HEK293 (cell line): Measurements from ENCODE around the gene ADAMTSL3.

Experiments
- CTCF ChIA-PET: fragments of 350-600 bp; formaldehyde crosslinking; extraction: SDS; loops from one replicate; lab custom pipeline; 2021; ENCODE audit warnings: antibody characterized with exemption; lab: Yijun Ruan, JAX
- POLR2A ChIA-PET: fragments of 300-600 bp; formaldehyde crosslinking; extraction: SDS; loops from one replicate; lab custom pipeline; 2020; ENCODE audit warnings: antibody characterized with exemption, inconsistent platforms; lab: Yijun Ruan, JAX
- H3K27ac ChIP-seq: fragments of 200-500 bp; sonication (Bioruptor generic); 2 replicates; pipeline ENCODE4 v1.5.1; 2014; ENCODE audit warnings: low read depth, low read length, control low read depth, inconsistent platforms; ENCODE audit errors: extremely low read depth
- H3K36me3 ChIP-seq, 2 experiments: fragments of 200-500 bp in 1 of 2; sonication (Bioruptor generic) in 1 of 2; 1 replicate in 1 of 2; 2 replicates in 1 of 2; pipeline ENCODE4 v1.5.1; 2014 to 2017; ENCODE audit warnings: inconsistent platforms in 2 of 2, low read length in 2 of 2; ENCODE audit not compliant: control insufficient read depth in 2 of 2, insufficient read depth in 1 of 2
- H3K4me1 ChIP-seq: fragments of 200-500 bp; sonication (Bioruptor generic); 2 replicates; pipeline ENCODE4 v1.5.1; 2014; ENCODE audit warnings: mild to moderate bottlenecking, low read length, inconsistent platforms; ENCODE audit not compliant: control insufficient read depth, insufficient read depth
- H3K4me3 ChIP-seq: 2 replicates; pipeline ENCODE4 v1.5.1; 2011; ENCODE audit warnings: low read depth, mild to moderate bottlenecking, control low read depth, low read length, moderate library complexity
- H3K9me3 ChIP-seq: fragments of 200-500 bp; sonication (Bioruptor generic); 2 replicates; pipeline ENCODE4 v1.5.1; 2014; ENCODE audit warnings: low read depth, low read length, inconsistent platforms; ENCODE audit not compliant: control insufficient read depth, insufficient read depth
- ATF2 ChIP-seq: fragments of 450-650 bp; formaldehyde crosslinking; IDR thresholded peaks from 2 replicates; pipeline ENCODE4 v1.5.1; 2016; ENCODE audit warnings: missing biosample characterization, missing genetic modification characterization, low read depth
- GFI1B ChIP-seq: fragments of 450-650 bp; formaldehyde crosslinking; IDR thresholded peaks from 2 replicates; pipeline ENCODE4 v1.5.1; 2016; ENCODE audit warnings: missing biosample characterization, missing genetic modification characterization
- KLF9 ChIP-seq: fragments of 450-650 bp; formaldehyde crosslinking; IDR thresholded peaks from 2 replicates; pipeline ENCODE4 v1.5.1; 2016; ENCODE audit warnings: missing biosample characterization, missing genetic modification characterization, low read depth
- PRDM6 ChIP-seq: fragments of 450-650 bp; formaldehyde crosslinking; IDR thresholded peaks from 2 replicates; pipeline ENCODE4 v1.5.1; 2017; ENCODE audit warnings: missing biosample characterization, missing genetic modification characterization
- YY1 ChIP-seq: fragments of 450-650 bp; formaldehyde crosslinking; IDR thresholded peaks from 2 replicates; pipeline ENCODE4 v1.5.1; 2018; ENCODE audit warnings: missing biosample characterization, missing genetic modification characterization
- ZFP37 ChIP-seq: fragments of 450-650 bp; formaldehyde crosslinking; IDR thresholded peaks from 2 replicates; pipeline ENCODE4 v1.5.1; 2016; ENCODE audit warnings: missing biosample characterization, missing genetic modification characterization
- ZNF211 ChIP-seq: fragments of 450-650 bp; formaldehyde crosslinking; IDR thresholded peaks from 2 replicates; pipeline ENCODE4 v1.5.1; 2016; ENCODE audit warnings: low read depth, missing biosample characterization, missing genetic modification characterization
- ZNF223 ChIP-seq: fragments of 450-650 bp; formaldehyde crosslinking; IDR thresholded peaks from 2 replicates; pipeline ENCODE4 v1.5.1; 2016; ENCODE audit warnings: missing biosample characterization, missing genetic modification characterization
- ZNF280C ChIP-seq: fragments of 450-650 bp; formaldehyde crosslinking; IDR thresholded peaks from 2 replicates; pipeline ENCODE4 v1.5.1; 2016; ENCODE audit warnings: missing biosample characterization, missing genetic modification characterization
- ZNF302 ChIP-seq: fragments of 450-650 bp; formaldehyde crosslinking; IDR thresholded peaks from 2 replicates; pipeline ENCODE4 v1.5.1; 2016; ENCODE audit warnings: missing biosample characterization, missing genetic modification characterization, low read depth
- ZNF335 ChIP-seq: fragments of 450-650 bp; formaldehyde crosslinking; conservative IDR thresholded peaks from 2 replicates; pipeline ENCODE4 v1.5.1; 2016; ENCODE audit warnings: missing biosample characterization, missing genetic modification characterization
- ZNF488 ChIP-seq: fragments of 450-650 bp; formaldehyde crosslinking; IDR thresholded peaks from 2 replicates; pipeline ENCODE4 v1.5.1; 2016; ENCODE audit warnings: missing biosample characterization, missing genetic modification characterization
- ZNF623 ChIP-seq: fragments of 450-650 bp; formaldehyde crosslinking; IDR thresholded peaks from 2 replicates; pipeline ENCODE4 v1.5.1; 2016; ENCODE audit warnings: missing biosample characterization, missing genetic modification characterization
- ZNF629 ChIP-seq: fragments of 450-650 bp; formaldehyde crosslinking; IDR thresholded peaks from 2 replicates; pipeline ENCODE4 v1.5.1; 2017; ENCODE audit warnings: missing biosample characterization, missing genetic modification characterization
- ZNF692 ChIP-seq: fragments of 450-650 bp; formaldehyde crosslinking; IDR thresholded peaks from 2 replicates; pipeline ENCODE4 v1.5.1; 2016; ENCODE audit warnings: missing biosample characterization, missing genetic modification characterization
- ZNF785 ChIP-seq: fragments of 450-650 bp; formaldehyde crosslinking; IDR thresholded peaks from 2 replicates; pipeline ENCODE4 v1.5.1; 2016; ENCODE audit warnings: missing biosample characterization, missing genetic modification characterization

Gene ADAMTSL3

GRCh38 chr15:83904107-83905040, 250.5 kb downstream of the ADAMTSL3 start:
- TF ChIP-seq YY1 (tag by site-specific recombination): no peak
- TF ChIP-seq ZNF623 (tag by site-specific recombination): no peak
- no peak for TF ChIP-seq ZNF211
- TF ChIP-seq ZFP37 (tag by site-specific recombination): no peak
- TF ChIP-seq ZNF335: no peak
- TF ChIP-seq ZNF488 (tag by site-specific recombination): no peak
- TF ChIP-seq KLF9 (tag by site-specific recombination): no peak
- no peak for TF ChIP-seq ZNF692
- TF ChIP-seq ZNF785: no peak
- no peak for TF ChIP-seq ZNF223 (tag by site-specific recombination)
- TF ChIP-seq GFI1B: no peak
- TF ChIP-seq, all 188 proteins: peak for 0
- Histone ChIP-seq H3K4me3 (no peak overlapping the region), H3K4me1 (no peaks in the 10 kb centered on the region), H3K9me3 (no peaks in the 10 kb centered on the region), H3K36me3 (no peaks in the 10 kb centered on the region), H3K27ac (no peak overlapping the region)
- CTCF ChIA-PET: interaction anchor here (0.6 kb wide), 1 partner anchor 120 kb away, joined by 3 read pairs; no protein-coding TSS in a partner anchor
- POLR2A ChIA-PET: no interaction called here

GRCh38 chr15:83905556-83906273, 251.8 kb downstream of the ADAMTSL3 start:
- H3K9me3 ChIP-seq: no peaks in the 10 kb centered on the region
- H3K4me3 ChIP-seq: no peak overlapping the region
- no peaks in the 10 kb centered on the region for H3K36me3 ChIP-seq
- POLR2A ChIA-PET: no interaction called here
- H3K4me1 ChIP-seq: no peaks in the 10 kb centered on the region
- no peak overlapping the region for H3K27ac ChIP-seq
- CTCF ChIA-PET: no interaction called here
- TF ChIP-seq ZNF280C (tag by site-specific recombination) (no peak), ATF2 (peak; percentile 92), ZNF629 (peak; percentile 59; the same call in 1 of the 2 replicates), PRDM6 (tag by site-specific recombination) (peak; percentile 71), ZNF302 (tag by site-specific recombination) (no peak)
- TF ChIP-seq, all 188 proteins: peak for 3
